Neutrophil (primary cell): Measurements from ENCODE around the gene MYL9.

Experiments used
- H3K27ac ChIP-seq: fragments of 200-600 bp; sonication (generic); 2 replicates; pipeline ENCODE4 v1.5.1; 2016; ENCODE audit warnings: mild to moderate bottlenecking, moderate library complexity
- H3K27me3 ChIP-seq: fragments of 200-600 bp; sonication (generic); 2 replicates; pipeline ENCODE4 v1.6.0; 2016; ENCODE audit warnings: mild to moderate bottlenecking
- H3K36me3 ChIP-seq: fragments of 200-600 bp; sonication (generic); 2 replicates; pipeline ENCODE4 v1.5.1; 2017
- H3K4me1 ChIP-seq, 2 experiments: fragments of 200-600 bp in 1 of 2; sonication (generic) in 1 of 2; 1 replicate in 1 of 2; 2 replicates in 1 of 2; pipeline versions ENCODE4 v1.5.1 to v1.6.1; 2013 to 2016; ENCODE audit warnings: low read depth in 1 of 2, low read length in 1 of 2, mild to moderate bottlenecking in 1 of 2, moderate library complexity in 1 of 2; ENCODE audit not compliant: control insufficient read depth in 1 of 2, insufficient read depth in 1 of 2
- H3K4me3 ChIP-seq, 2 experiments: fragments of 200-600 bp in 1 of 2; sonication (generic) in 1 of 2; 1 replicate in 1 of 2; 2 replicates in 1 of 2; pipeline ENCODE4 v1.5.1; 2013 to 2016; ENCODE audit warnings: low read depth in 1 of 2, low read length in 1 of 2, mild to moderate bottlenecking in 1 of 2, moderate library complexity in 1 of 2
- H3K9me3 ChIP-seq: fragments of 200-600 bp; sonication (generic); 2 replicates; pipeline ENCODE4 v1.5.1; 2016
- TF ChIP-seq, protein P1 (sequence below): fragments of 200-600 bp; sonication (generic); IDR thresholded peaks from 2 replicates; pipeline ENCODE4 v1.5.1; 2016; ENCODE audit warnings: antibody characterized with exemption

MYL9 gene

DNA sequence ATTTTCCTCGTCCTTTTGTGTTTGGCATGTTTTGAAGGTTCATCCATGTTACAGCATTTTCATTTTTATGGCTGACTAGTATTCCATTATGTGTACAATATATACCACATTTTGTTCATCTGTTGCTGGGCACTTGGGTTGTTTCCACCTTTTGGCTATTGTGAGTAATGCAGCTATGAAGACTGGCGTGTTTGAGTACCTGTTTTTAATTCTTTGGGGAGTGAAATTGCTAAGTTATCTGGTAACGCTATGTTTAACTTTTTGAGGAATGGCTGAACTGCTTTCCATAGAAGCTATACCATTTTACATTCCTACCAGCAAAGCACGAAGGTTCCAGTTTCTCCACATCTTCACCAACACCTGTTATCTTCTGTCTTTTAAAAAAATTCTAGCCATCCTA is 37.0 kb upstream of the MYL9 start:
- peaks cover 67% of the 10 kb centered on the region for H3K36me3 ChIP-seq
- no peak overlapping the region for H3K27ac ChIP-seq
- TF ChIP-seq, protein P1, sequence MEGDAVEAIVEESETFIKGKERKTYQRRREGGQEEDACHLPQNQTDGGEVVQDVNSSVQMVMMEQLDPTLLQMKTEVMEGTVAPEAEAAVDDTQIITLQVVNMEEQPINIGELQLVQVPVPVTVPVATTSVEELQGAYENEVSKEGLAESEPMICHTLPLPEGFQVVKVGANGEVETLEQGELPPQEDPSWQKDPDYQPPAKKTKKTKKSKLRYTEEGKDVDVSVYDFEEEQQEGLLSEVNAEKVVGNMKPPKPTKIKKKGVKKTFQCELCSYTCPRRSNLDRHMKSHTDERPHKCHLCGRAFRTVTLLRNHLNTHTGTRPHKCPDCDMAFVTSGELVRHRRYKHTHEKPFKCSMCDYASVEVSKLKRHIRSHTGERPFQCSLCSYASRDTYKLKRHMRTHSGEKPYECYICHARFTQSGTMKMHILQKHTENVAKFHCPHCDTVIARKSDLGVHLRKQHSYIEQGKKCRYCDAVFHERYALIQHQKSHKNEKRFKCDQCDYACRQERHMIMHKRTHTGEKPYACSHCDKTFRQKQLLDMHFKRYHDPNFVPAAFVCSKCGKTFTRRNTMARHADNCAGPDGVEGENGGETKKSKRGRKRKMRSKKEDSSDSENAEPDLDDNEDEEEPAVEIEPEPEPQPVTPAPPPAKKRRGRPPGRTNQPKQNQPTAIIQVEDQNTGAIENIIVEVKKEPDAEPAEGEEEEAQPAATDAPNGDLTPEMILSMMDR = no peak
- no peaks in the 10 kb centered on the region for H3K27me3 ChIP-seq
- no peak overlapping the region for H3K4me3 ChIP-seq
- no peaks in the 10 kb centered on the region for H3K9me3 ChIP-seq
- no peaks in the 10 kb centered on the region for H3K4me1 ChIP-seq

DNA sequence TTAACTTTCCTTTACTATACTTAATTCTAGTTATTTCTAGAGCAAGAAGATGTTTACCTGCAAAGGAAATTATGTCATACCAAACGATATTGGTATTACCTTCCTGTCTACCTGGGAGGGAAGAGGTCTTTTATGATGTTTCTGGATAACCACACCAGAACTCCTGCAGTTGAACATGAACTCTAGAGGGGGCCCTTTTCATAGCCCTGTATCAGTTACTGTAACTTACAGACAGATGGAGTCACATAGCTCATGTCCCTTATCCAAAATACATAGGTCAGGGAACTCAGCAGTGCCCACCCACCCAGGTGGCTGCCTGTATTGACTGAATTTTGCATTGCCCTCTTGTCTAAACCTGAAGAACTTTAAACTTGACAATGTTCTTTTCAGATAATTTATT is 35.1 kb upstream of the MYL9 start:
- TF ChIP-seq, protein P1 = no peak
- Histone ChIP-seq H3K36me3 (peaks cover 61% of the 10 kb centered on the region), H3K9me3 (no peaks in the 10 kb centered on the region), H3K4me1 (no peaks in the 10 kb centered on the region), H3K4me3 (no peak overlapping the region), H3K27ac (no peak overlapping the region), H3K27me3 (no peaks in the 10 kb centered on the region)

DNA sequence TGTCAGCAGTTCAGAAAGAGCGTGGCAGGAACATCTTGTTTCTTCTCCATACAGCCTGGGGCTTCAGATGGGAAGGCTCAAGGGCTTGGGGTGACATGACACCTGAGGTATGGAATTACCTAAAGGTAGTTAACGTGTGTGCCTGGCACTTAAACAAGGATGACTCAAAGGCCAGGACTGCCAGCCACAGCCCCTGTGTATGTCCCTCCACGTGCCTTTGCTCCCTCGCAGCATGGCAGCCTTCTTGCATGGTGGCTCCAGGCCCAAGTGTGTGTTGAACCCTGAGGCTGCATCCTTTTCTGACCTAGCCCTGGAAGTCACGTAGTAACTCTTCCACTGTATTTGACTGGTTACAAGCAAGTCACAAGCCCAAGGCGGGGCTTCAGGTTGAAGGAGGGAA is 33.6 kb upstream of the MYL9 start:
- H3K36me3 ChIP-seq = peaks cover 53% of the 10 kb centered on the region
- H3K4me1 ChIP-seq = no peaks in the 10 kb centered on the region
- no peak overlapping the region for H3K4me3 ChIP-seq
- no peaks in the 10 kb centered on the region for H3K9me3 ChIP-seq
- TF ChIP-seq, protein P1 = no peak
- no peak overlapping the region for H3K27ac ChIP-seq
- no peaks in the 10 kb centered on the region for H3K27me3 ChIP-seq

DNA sequence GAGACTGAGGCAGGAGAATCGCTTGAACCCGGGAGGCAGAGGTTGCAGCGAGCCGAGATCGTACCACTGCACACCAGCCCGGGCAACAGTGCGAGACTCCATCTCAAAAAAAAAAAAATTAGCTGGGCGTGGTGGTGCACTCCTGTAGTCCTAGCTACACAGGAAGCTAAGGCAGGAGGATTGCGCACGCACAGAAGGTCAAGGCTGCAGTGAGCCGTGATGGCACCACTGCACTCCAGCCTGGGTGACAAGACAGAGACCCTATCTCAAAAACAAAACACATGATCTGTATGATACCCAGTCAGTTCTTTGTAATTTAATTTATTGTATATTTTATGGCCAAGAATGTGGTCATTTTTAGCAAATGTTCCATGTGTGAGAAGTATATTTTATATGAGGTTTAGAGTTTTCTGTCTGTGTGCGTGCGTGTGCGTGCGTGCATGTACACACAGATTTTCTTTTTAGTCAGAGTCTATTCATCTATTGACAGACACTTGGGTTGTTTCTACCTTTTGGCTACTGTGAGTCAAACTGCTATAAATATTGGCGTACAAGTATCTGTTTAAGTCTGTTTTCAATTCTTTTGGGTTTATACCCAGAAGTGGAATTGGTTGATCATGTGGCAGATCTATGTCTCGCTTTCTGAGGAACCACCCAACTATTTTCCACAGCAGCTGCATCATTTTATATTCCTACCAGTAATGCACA is 22.2 kb upstream of the MYL9 start:
- no peaks in the 10 kb centered on the region for H3K27me3 ChIP-seq
- peaks cover 17% of the 10 kb centered on the region for H3K36me3 ChIP-seq
- TF ChIP-seq, protein P1 = no peak
- no peaks in the 10 kb centered on the region for H3K9me3 ChIP-seq
- no peak overlapping the region for H3K4me3 ChIP-seq
- H3K4me1 ChIP-seq = no peaks in the 10 kb centered on the region
- no peak overlapping the region for H3K27ac ChIP-seq

DNA sequence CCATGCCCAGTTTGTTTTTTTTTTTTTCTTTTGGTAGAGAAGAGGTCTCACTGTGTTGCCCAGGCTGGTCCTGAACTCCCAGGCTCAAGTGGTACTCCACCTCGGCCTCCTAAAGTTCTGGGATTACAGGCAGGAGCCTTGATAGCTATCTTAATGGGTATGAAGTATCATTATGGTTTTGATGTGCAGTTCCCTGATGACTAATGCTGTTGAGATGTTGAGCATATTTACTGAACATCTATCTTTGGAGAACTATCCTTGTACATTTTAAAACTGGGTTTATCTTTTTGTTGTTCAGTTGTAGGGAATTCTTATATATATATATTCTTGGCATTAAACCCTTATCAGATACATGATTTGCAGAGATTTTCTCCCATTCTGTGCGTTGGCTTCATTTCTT is 21.4 kb upstream of the MYL9 start:
- H3K36me3 ChIP-seq = peaks cover 24% of the 10 kb centered on the region

More for the DNA sequence above, 21.4 kb upstream of the MYL9 start:
- H3K9me3 ChIP-seq = no peaks in the 10 kb centered on the region
- TF ChIP-seq, protein P1 = no peak
- H3K4me3 ChIP-seq = no peak overlapping the region
- no peak overlapping the region for H3K27ac ChIP-seq
- no peaks in the 10 kb centered on the region for H3K4me1 ChIP-seq
- no peaks in the 10 kb centered on the region for H3K27me3 ChIP-seq
